ENCODE results near the gene LENG1. TPM values are rescaled to one million over a fixed set of nuclear protein-coding genes. Genes with fewer than 3 reads are reported as not detected.
A peak's percentile ranks its signal among the peaks of the same experiment; 100 is the strongest.

Gene LENG1
- total RNA-seq, 1 donor, result 4.7 TPM

DNA sequence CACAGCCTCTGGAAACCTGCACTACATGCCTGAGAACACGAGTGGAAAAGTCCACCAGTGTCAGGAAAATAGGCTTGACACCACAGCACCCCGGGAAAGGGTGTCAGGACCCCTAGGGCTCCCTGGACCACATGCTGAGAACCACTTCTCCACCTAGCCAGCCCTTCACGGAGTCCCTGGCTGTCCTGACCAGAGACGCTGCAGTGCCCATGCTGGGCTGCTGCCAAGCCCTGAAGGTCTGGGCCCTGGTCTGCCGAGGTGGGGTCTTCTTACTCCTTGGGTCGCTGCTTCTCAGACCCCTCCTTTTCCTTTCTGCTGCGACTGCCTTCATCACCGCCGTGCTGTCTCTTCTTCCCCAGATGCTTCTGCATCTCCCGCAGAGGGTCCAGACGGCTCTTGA lies 3.0 kb downstream of the LENG1 start:
- no peak for DNase-seq (ENCODE audit: insufficient read length, low spot score, missing footprints)
- H3K36me3 ChIP-seq (ENCODE audit: insufficient read depth, low read length), result peaks cover 64% of the 10 kb centered on the region
- H3K4me2 ChIP-seq (ENCODE audit: insufficient read depth, low read length), result no peak overlapping the region
- peaks cover 13% of the 10 kb centered on the region for H3K79me2 ChIP-seq (ENCODE audit: insufficient read depth, low read length)
- TF ChIP-seq CTCF (IDR thresholded peaks at IDR 0.05; ENCODE audit: extremely low read depth, low read depth, low read length), result no peak
- peaks cover 16% of the 10 kb centered on the region for H4K20me1 ChIP-seq (ENCODE audit: insufficient read depth, low read length)
- no peak overlapping the region for H3K4me3 ChIP-seq (ENCODE audit: insufficient read depth, low read length)
- H3K4me1 ChIP-seq (ENCODE audit: insufficient read depth, low read length), result peaks cover 43% of the 10 kb centered on the region
- no peak overlapping the region for H3K27ac ChIP-seq (ENCODE audit: low read depth, low read length)
- H3K9me3 ChIP-seq (ENCODE audit: low read depth, low read length), result no peaks in the 10 kb centered on the region
- no peaks in the 10 kb centered on the region for H3K27me3 ChIP-seq (ENCODE audit: insufficient read depth, low read length)
- no peak overlapping the region for H2AFZ ChIP-seq (ENCODE audit: low read length)

- Histone ChIP-seq H3K4me2 (ENCODE audit: insufficient read depth, low read length) (no peak overlapping the region), H3K4me1 (ENCODE audit: insufficient read depth, low read length) (peaks cover 39% of the 10 kb centered on the region), H3K79me2 (ENCODE audit: insufficient read depth, low read length) (peaks cover 13% of the 10 kb centered on the region), H3K36me3 (ENCODE audit: insufficient read depth, low read length) (peaks cover 68% of the 10 kb centered on the region), H3K9me3 (ENCODE audit: low read depth, low read length) (no peaks in the 10 kb centered on the region), H3K4me3 (ENCODE audit: insufficient read depth, low read length) (no peak overlapping the region), H3K27ac (ENCODE audit: low read depth, low read length) (no peak overlapping the region), H4K20me1 (ENCODE audit: insufficient read depth, low read length) (peaks cover 19% of the 10 kb centered on the region), H2AFZ (ENCODE audit: low read length) (no peak overlapping the region), H3K27me3 (ENCODE audit: insufficient read depth, low read length) (no peaks in the 10 kb centered on the region)
- no peak for TF ChIP-seq CTCF (IDR thresholded peaks at IDR 0.05; ENCODE audit: extremely low read depth, low read depth, low read length)
- DNase-seq (ENCODE audit: insufficient read length, low spot score, missing footprints), result no peak
Measured at GRCh38 chr19:54155694-54156093, 3.8 kb downstream of the LENG1 start.

GRCh38 chr19:54154603-54155345 lies 4.7 kb downstream of the LENG1 start:
- Histone ChIP-seq H3K4me1 (ENCODE audit: insufficient read depth, low read length) (peaks cover 32% of the 10 kb centered on the region), H3K27me3 (ENCODE audit: insufficient read depth, low read length) (no peaks in the 10 kb centered on the region), H2AFZ (ENCODE audit: low read length) (no peak overlapping the region), H3K4me2 (ENCODE audit: insufficient read depth, low read length) (peak overlapping the region; percentile 6), H3K36me3 (ENCODE audit: insufficient read depth, low read length) (peaks cover 77% of the 10 kb centered on the region), H3K9me3 (ENCODE audit: low read depth, low read length) (no peaks in the 10 kb centered on the region), H3K79me2 (ENCODE audit: insufficient read depth, low read length) (peaks cover 13% of the 10 kb centered on the region), H3K27ac (ENCODE audit: low read depth, low read length) (peak overlapping the region; percentile 32), H3K4me3 (ENCODE audit: insufficient read depth, low read length) (no peak overlapping the region), H4K20me1 (ENCODE audit: insufficient read depth, low read length) (peaks cover 19% of the 10 kb centered on the region)
- peak; percentile 95 for DNase-seq (ENCODE audit: insufficient read length, low spot score, missing footprints)
- no peak for TF ChIP-seq CTCF (IDR thresholded peaks at IDR 0.05; ENCODE audit: extremely low read depth, low read depth, low read length)

DNA sequence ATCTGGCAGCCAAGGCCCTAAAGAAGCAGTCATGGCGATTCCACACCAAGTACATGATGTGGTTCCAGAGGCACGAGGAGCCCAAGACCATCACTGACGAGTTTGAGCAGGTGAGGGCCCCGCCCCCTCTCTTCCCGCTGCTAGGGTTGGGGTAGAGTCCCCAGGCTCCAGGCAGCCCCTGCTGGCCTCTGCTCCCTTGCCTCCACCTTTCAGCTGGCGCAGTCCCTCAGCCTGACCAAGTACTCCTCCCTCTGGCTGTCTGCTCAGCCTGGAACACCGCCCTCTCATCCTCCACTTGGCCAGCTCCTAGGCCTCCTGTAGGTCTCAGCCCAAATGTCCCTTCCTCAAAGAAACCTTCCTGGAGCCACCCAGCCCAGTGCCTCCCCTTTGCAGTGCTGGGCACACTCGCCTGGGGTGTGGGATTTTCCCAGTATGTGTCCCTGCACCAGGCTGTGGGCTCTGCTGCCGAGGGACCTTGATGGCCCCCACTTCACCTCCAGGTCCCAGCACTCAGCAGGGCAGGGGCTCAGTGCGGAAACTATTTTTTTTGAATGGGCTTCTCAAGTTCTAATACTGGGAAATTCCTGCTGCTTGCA lies 5.7 kb downstream of the LENG1 start:
- Histone ChIP-seq H3K36me3 (ENCODE audit: insufficient read depth, low read length) (peaks cover 87% of the 10 kb centered on the region), H3K4me2 (ENCODE audit: insufficient read depth, low read length) (no peak overlapping the region), H2AFZ (ENCODE audit: low read length) (no peak overlapping the region), H3K4me1 (ENCODE audit: insufficient read depth, low read length) (peaks cover 28% of the 10 kb centered on the region), H3K27me3 (ENCODE audit: insufficient read depth, low read length) (no peaks in the 10 kb centered on the region), H3K27ac (ENCODE audit: low read depth, low read length) (peak overlapping the region; percentile 48), H4K20me1 (ENCODE audit: insufficient read depth, low read length) (peaks cover 19% of the 10 kb centered on the region), H3K4me3 (ENCODE audit: insufficient read depth, low read length) (no peak overlapping the region), H3K9me3 (ENCODE audit: low read depth, low read length) (no peaks in the 10 kb centered on the region), H3K79me2 (ENCODE audit: insufficient read depth, low read length) (peaks cover 10% of the 10 kb centered on the region)
- no peak for TF ChIP-seq CTCF (IDR thresholded peaks at IDR 0.05; ENCODE audit: extremely low read depth, low read depth, low read length)
- DNase-seq (ENCODE audit: insufficient read length, low spot score, missing footprints), result no peak
